ENCODE results near the gene PANK3.
"Not testable (repeated sequence)": the region's sequence is repeated elsewhere in the genome, so short reads cannot be mapped to it uniquely, and the experiment has no call there.

Gene PANK3

GRCh38 chr5:168552146-168552545, 27.0 kb downstream of the PANK3 start:
- no peak for DNase-seq (ENCODE audit: low read depth)

GRCh38 chr5:168550656-168551055, 28.5 kb downstream of the PANK3 start:
- DNase-seq (ENCODE audit: low read depth), result no peak

GRCh38 chr5:168549554-168549953, 29.6 kb downstream of the PANK3 start:
- no peak for DNase-seq (ENCODE audit: low read depth)

GRCh38 chr5:168537176-168537575, 42.0 kb downstream of the PANK3 start:
- DNase-seq (ENCODE audit: low read depth), result no peak

- not testable (repeated sequence) for DNase-seq (ENCODE audit: low read depth)
These were observed 44.8 kb downstream of the PANK3 start for GRCh38 chr5:168534351-168534750.

- no peak for DNase-seq (ENCODE audit: low read depth)
These were observed 46.9 kb downstream of the PANK3 start for GRCh38 chr5:168531987-168532864.

GRCh38 chr5:168531191-168531590, 48.0 kb downstream of the PANK3 start:
- no peak for DNase-seq (ENCODE audit: low read depth)

GRCh38 chr5:168530621-168531150, 48.5 kb downstream of the PANK3 start:
- no peak for DNase-seq (ENCODE audit: low read depth)

- no peak for DNase-seq (ENCODE audit: low read depth)
These were observed 49.6 kb downstream of the PANK3 start for GRCh38 chr5:168529374-168530234.

GRCh38 chr5:168528521-168529373, 50.4 kb downstream of the PANK3 start, which contains the start of gene FBLL1:
TSS of gene FBLL1 (plus strand) at chr5:168529305. CDS start at chr5:168529505, 200 bp downstream.
- DNase-seq (ENCODE audit: low read depth), result no peak

- no peak for DNase-seq (ENCODE audit: low read depth)
These were observed 51.3 kb downstream of the PANK3 start for GRCh38 chr5:168527756-168528295.

GRCh38 chr5:168525856-168526255, 53.3 kb downstream of the PANK3 start:
- no peak for DNase-seq (ENCODE audit: low read depth)

GRCh38 chr5:168513861-168514428, 65.2 kb downstream of the PANK3 start:
- no peak for DNase-seq (ENCODE audit: low read depth)

- DNase-seq (ENCODE audit: low read depth), result no peak
These were observed 76.5 kb downstream of the PANK3 start for GRCh38 chr5:168502563-168503237.
